Measurements from ENCODE around the gene PRSS36.
"Not testable (repeated sequence)": the region's sequence is repeated elsewhere in the genome, so short reads cannot be mapped to it uniquely, and the experiment has no call there.

The PRSS36 gene

GRCh38 chr16:31149894-31150890 lies at the start of gene PRSS36:
Gene PRSS36, minus strand, starts transcription at chr16:31150066. Its CDS starts 31 bp downstream, at chr16:31150035.
- DNase-seq (ENCODE audit: low spot score) = no peak

- DNase-seq (ENCODE audit: low spot score) = no peak
Measured at GRCh38 chr16:31199430-31200041, 49.7 kb upstream of the PRSS36 start.

DNA sequence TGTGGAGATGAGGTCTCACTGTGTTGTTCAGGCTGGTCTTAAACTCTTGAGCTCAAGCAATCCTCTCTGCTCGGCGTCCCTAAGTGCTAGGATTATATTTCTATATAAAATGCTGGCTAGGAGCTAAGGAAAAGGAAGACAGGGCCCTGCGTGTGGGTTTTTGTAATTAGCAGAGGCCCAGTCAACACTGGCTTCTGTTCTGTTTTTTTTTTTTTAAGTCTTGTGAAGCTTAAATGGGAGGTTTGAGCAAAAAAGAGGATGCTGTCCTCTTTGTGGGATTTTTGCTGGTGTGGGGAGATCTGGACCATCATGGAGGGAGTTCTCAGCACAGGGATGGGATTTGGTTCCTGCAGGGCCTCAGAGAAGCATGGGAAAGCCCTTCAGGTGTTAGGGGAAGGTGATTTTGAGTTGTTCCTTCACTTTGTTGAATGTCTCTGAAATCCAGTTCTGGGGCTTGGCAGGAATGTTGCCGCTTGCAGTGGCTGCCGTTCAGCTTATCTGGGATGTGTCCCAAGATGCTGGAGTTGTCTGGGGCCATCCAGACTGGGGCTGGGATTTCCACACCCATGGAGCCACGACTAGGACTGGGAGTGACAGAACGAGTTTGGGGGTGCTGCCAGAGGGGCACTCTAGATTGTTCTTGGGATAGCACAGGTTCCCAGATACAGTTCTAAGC lies 48.5 kb upstream of the PRSS36 start:
- no peak for DNase-seq (ENCODE audit: low spot score)

- DNase-seq (ENCODE audit: low spot score) = no peak
Measured at GRCh38 chr16:31196324-31197088, 46.6 kb upstream of the PRSS36 start.

- DNase-seq (ENCODE audit: low spot score) = not testable (repeated sequence)
Measured at GRCh38 chr16:31195861-31196260, 46.0 kb upstream of the PRSS36 start.

DNA sequence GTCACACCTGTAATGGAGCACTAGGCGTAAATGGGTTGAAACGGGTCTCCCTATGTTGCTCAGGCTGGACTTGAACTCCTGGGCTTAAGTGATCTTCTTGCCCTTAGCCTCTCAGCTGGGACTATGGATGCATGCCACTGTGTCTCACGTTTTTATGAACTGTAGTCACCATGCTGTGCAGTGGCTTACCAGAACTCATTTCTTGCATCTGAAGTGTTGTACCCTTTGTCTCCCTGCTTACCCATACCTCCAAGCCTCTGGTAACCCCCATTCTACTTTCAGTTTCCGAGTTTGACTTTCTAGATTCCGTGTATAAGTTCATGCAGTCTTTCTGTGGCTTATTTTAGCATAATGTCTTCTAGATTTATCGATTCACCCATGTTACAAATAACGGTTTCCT lies 45.0 kb upstream of the PRSS36 start:
- DNase-seq (ENCODE audit: low spot score) = no peak

DNA sequence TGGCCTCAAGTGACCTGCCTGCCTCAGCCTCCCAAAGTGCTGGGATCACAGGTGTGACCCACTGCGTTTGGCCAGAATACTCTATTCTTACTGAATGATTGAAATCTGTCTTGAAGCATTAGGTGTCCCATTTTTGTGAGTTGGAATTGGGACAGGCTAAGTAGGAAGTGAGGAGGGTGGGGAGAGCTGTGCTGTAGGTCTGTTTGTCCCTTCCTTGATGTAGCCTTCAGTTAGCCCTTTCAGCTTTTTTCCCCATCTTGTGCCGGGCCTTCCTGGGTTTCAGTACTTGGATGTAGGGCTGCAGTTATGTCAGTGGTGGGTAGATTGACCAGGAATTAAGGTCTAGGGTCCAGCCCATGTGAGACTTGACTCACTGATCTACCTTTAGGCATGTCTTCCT lies 44.0 kb upstream of the PRSS36 start:
- no peak for DNase-seq (ENCODE audit: low spot score)

GRCh38 chr16:31192856-31193642 lies 43.2 kb upstream of the PRSS36 start:
- DNase-seq (ENCODE audit: low spot score) = no peak

DNA sequence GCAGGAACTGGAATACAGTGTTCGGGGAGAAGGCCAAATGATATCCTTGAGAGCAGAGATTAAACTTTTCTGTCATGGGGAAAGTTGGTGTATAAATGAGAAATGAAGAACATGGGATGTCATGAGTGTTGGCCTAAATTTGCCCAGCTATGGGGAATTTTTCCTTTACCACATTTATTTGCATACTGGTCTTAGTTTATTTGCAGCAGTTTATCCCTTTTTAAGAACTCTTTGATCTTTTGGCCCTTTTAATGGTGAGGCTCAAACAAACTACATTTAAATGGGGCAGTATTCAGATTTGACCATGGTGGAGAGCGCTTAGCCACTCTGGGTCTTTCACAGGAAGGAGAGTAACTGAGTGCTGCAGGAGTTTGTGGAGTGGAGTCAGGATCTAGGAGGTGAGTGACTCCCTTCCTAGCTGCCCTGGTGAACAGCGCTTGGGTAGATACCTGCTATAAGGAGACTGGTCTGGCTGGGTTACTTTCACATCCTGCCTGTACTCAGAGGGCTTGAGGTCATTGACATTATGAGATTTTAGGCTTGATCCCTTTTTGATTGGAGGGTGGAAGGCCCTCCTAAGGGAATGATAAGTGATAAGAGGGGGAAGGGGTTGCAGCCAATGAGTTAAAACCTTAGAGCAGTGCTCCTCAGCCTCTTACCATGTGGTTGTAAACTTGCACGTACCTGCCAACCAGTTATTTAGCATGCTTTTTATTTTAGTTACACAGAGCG lies 42.0 kb upstream of the PRSS36 start:
- no peak for DNase-seq (ENCODE audit: low spot score)

DNA sequence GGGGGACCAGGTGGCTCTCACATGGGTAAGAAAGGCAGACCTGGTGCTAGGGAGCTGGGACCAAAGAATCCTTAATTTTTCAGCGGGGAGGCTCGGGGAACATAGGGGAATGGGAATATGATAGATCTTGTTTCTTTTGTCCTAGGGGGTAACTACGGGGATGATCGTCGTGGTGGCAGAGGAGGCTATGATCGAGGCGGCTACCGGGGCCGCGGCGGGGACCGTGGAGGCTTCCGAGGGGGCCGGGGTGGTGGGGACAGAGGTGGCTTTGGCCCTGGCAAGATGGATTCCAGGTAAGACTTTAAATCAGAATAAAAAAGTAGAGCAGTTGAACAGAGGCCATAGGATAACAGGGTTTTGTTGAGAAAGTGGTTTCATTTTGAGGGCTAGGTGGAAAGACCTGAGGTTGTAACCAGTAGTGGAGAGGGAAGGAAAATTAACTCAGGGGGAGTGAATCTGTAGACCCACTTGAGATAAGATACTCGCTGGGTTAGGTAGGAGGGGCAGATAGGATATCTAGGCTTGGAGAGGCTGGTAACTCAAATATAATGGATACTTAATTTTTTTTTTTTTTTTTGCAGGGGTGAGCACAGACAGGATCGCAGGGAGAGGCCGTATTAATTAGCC lies 41.1 kb upstream of the PRSS36 start:
- DNase-seq (ENCODE audit: low spot score) = no peak

DNA sequence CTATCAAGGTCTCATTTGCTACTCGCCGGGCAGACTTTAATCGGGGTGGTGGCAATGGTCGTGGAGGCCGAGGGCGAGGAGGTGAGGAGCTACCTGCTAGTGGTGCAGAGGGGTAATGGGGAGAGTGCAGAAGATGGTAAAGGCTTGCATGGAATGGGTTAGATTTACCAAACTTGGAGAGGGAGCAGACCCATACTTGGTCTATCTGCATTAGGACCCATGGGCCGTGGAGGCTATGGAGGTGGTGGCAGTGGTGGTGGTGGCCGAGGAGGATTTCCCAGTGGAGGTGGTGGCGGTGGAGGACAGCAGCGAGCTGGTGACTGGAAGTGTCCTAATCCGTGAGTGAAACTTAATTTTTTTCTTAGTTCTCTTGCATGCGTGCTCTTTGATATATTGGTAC lies 40.2 kb upstream of the PRSS36 start:
- DNase-seq (ENCODE audit: low spot score) = no peak

DNA sequence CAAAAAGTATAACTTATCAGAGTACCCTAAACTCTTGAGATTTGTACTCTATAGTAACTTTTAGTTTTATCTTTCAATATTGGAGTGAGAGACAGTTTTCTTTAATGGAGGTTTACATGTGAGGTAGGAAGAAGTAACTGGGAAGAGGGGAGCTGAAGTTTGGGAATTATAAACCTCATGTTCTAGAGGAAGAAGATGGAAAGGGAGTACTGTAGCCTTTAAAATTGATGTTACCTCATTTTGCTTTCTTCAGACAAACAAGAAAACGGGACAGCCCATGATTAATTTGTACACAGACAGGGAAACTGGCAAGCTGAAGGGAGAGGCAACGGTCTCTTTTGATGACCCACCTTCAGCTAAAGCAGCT lies 39.5 kb upstream of the PRSS36 start:
- no peak for DNase-seq (ENCODE audit: low spot score)

GRCh38 chr16:31188450-31189411 lies 38.9 kb upstream of the PRSS36 start:
- DNase-seq (ENCODE audit: low spot score) = no peak

DNA sequence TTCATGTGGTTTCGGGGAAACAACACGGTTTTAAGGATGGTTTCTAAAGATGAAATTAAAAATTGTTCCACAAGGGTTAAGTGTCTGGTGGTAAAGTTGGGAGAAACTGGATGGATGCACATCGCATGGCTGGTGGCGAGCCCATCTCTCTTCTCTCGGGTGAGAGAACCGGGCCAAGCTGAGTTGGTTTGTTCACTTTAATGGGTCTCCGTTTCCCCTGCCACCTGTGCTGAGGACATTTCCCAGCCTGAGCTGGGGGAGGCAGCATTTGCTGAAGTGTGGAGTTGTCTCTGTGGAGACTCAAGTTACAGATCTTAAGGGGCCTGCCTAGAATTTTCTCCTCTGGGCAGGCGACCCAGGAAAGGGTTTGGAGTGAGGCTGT lies 37.9 kb upstream of the PRSS36 start:
- DNase-seq (ENCODE audit: low spot score) = no peak

GRCh38 chr16:31186930-31187807 lies 37.3 kb upstream of the PRSS36 start:
- no peak for DNase-seq (ENCODE audit: low spot score)

GRCh38 chr16:31186176-31186575 lies 36.3 kb upstream of the PRSS36 start:
- DNase-seq (ENCODE audit: low spot score) = no peak

- DNase-seq (ENCODE audit: low spot score) = no peak
Measured at GRCh38 chr16:31185339-31185738, 35.5 kb upstream of the PRSS36 start.

DNA sequence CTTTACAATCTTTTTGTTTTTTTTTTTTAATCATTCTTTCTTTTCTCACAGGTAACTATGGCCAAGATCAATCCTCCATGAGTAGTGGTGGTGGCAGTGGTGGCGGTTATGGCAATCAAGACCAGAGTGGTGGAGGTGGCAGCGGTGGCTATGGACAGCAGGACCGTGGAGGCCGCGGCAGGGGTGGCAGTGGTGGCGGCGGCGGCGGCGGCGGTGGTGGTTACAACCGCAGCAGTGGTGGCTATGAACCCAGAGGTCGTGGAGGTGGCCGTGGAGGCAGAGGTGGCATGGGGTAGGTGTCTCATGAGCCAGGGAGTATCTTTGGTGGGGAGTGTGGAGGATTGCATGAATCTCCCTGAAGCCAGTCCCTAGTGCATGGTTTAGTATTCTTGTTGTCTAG lies 35.0 kb upstream of the PRSS36 start:
- DNase-seq (ENCODE audit: low spot score) = no peak

Measured in hematopoietic multipotent progenitor cell treated with erythropoietin and hydrocortisone succinate and interleukin-3 and kit ligand, for 17 days (in vitro differentiated cells).